ENCODE results near the gene HIF1A.
"Not testable (repeated sequence)": the region's sequence is repeated elsewhere in the genome, so short reads cannot be mapped to it uniquely, and the experiment has no call there.

HIF1A gene

GRCh38 chr14:61694830-61695694 is at the start of gene HIF1A:
HIF1A (plus strand) TSS chr14:61695513; CDS start chr14:61695805, 292 bp downstream.
- H3K27ac ChIP-seq, result peak within 1 kb of the TSS; percentile 82 to 99 (median 97)
- peak within 1 kb of the TSS; percentile 87 to 99 (median 93) for H3K4me3 ChIP-seq

- no peak overlapping the region for H3K4me3 ChIP-seq
- peak overlapping the region in 2 of 21 experiments; percentile 13 to 15 for H3K27ac ChIP-seq
Observed at GRCh38 chr14:61646366-61647116, 48.8 kb upstream of the HIF1A start.

GRCh38 chr14:61647704-61648103 is 47.6 kb upstream of the HIF1A start:
- Histone ChIP-seq H3K27ac (peak overlapping the region in 2 of 21 experiments; percentile 31 to 48), H3K4me3 (no peak overlapping the region)

GRCh38 chr14:61648377-61648776 is 46.9 kb upstream of the HIF1A start:
- H3K27ac ChIP-seq, result no peak overlapping the region
- no peak overlapping the region for H3K4me3 ChIP-seq

- Histone ChIP-seq H3K27ac (no peak overlapping the region), H3K4me3 (no peak overlapping the region)
Observed at GRCh38 chr14:61649283-61649682, 46.0 kb upstream of the HIF1A start.

- Histone ChIP-seq H3K27ac (no peak overlapping the region), H3K4me3 (no peak overlapping the region)
Observed at GRCh38 chr14:61651355-61651754, 44.0 kb upstream of the HIF1A start.

- H3K4me3 ChIP-seq, result no peak overlapping the region
- no peak overlapping the region for H3K27ac ChIP-seq
Observed at GRCh38 chr14:61652526-61653262, 42.6 kb upstream of the HIF1A start.

GRCh38 chr14:61653507-61653906 is 41.8 kb upstream of the HIF1A start:
- H3K27ac ChIP-seq, result no peak overlapping the region
- H3K4me3 ChIP-seq, result no peak overlapping the region

GRCh38 chr14:61654026-61654425 is 41.3 kb upstream of the HIF1A start:
- no peak overlapping the region for H3K4me3 ChIP-seq
- no peak overlapping the region for H3K27ac ChIP-seq

- Histone ChIP-seq H3K27ac (no peak overlapping the region), H3K4me3 (no peak overlapping the region)
Observed at GRCh38 chr14:61655777-61656176, 39.5 kb upstream of the HIF1A start.

- Histone ChIP-seq H3K27ac (no peak overlapping the region), H3K4me3 (no peak overlapping the region)
Observed at GRCh38 chr14:61656341-61656740, 39.0 kb upstream of the HIF1A start.

GRCh38 chr14:61658111-61658510 is 37.2 kb upstream of the HIF1A start:
- H3K27ac ChIP-seq, H3K4me3 ChIP-seq: not testable (repeated sequence)

- peak overlapping the region in 2 of 21 experiments; percentile 11 to 84 for H3K27ac ChIP-seq
Observed at GRCh38 chr14:61659582-61659981, 35.7 kb upstream of the HIF1A start.

GRCh38 chr14:61661471-61662400 is 33.6 kb upstream of the HIF1A start:
- peak overlapping the region in 16 of 21 experiments; percentile 1 to 84 (median 64) for H3K27ac ChIP-seq
- peak overlapping the region in 1 of 7 experiments; percentile 6 for H3K4me3 ChIP-seq

More at GRCh38 chr14:61659582-61659981, 35.7 kb upstream of the HIF1A start:
- H3K4me3 ChIP-seq, result no peak overlapping the region

- Histone ChIP-seq H3K27ac (peak overlapping the region in 15 of 21 experiments; percentile 8 to 84 (median 64)), H3K4me3 (peak overlapping the region in 1 of 7 experiments; percentile 6)
Observed at GRCh38 chr14:61662437-61663311, 32.6 kb upstream of the HIF1A start.

- peak overlapping the region in 13 of 21 experiments; percentile 8 to 84 (median 68) for H3K27ac ChIP-seq
Observed at GRCh38 chr14:61663312-61663979, 31.9 kb upstream of the HIF1A start.

GRCh38 chr14:61668282-61668681 is 27.0 kb upstream of the HIF1A start:
- Histone ChIP-seq H3K4me3 (no peak overlapping the region), H3K27ac (peak overlapping the region in 1 of 21 experiments; percentile 17)

More at GRCh38 chr14:61663312-61663979, 31.9 kb upstream of the HIF1A start:
- H3K4me3 ChIP-seq, result no peak overlapping the region

All from skin epidermis (tissue), 12 donors.